Measurements from ENCODE around the gene PRICKLE4.
"Not testable (repeated sequence)": the region's sequence is repeated elsewhere in the genome, so short reads cannot be mapped to it uniquely, and the experiment has no call there.

PRICKLE4 gene

DNA sequence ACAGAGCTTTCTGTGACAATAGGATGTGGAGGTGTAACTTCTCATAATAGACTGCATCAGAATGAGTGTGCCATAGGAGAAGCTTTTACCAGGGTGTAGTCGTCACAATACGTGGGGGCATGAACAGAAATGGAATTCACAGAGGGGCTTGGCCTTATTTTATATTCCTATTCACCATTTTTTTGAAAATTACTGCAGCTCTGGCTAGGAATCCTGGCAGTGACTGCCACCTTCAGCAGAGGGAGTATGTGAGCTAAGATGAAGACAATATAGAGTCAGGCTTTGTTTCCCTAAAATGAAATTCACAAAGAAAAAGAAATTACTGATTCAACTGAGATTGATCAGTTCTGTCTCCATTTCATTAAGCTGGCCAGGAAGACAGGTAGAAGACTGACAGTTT is 20.8 kb downstream of the PRICKLE4 start:
- DNase-seq = no peak

DNA sequence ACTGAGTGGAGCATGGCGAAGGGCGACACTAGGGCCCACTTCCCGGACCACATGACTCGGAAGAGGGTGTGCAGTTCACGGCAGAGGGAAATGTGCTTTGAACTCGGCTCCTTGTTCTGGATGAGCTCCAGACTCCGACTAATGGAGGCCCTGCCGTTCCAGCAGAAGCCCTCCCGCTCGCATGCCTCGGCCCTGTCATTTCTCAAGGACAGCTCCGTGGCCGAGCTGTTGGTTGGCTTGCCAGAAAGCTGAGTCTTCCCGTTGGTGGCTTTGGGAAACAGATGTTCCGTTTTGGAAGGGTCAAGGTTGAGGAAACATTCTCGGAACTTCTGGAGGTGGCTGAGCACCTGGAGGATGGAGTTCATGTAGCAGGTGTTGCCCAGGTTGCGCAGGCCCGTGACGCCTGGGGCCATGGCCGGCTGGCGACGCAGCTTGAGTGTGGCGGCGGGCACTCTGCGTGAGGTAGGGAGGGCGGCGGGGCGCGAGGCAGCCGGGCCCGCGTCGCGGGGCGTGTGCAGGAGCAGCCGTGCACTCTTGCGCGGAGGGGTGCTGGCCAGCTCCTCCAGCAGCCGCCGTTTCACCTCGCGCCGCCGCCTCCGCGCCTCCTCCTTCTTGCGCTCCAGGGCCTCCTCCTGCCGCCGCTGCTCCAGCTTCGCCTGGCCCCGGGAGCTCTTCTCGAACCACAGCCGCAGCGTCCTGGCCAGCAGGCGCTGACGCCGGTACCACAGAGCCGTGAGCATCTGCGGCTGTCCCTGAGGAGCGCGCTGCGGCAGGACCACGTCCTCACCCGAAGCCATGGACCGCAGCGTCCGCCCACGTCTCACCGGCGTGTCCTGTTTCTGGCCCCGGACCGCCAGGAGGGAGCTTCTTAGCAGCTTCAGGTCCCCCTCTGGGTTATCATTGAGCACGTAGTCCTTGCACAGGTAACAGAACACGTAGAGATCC is 25.5 kb downstream of the PRICKLE4 start:
- no peak for DNase-seq

DNA sequence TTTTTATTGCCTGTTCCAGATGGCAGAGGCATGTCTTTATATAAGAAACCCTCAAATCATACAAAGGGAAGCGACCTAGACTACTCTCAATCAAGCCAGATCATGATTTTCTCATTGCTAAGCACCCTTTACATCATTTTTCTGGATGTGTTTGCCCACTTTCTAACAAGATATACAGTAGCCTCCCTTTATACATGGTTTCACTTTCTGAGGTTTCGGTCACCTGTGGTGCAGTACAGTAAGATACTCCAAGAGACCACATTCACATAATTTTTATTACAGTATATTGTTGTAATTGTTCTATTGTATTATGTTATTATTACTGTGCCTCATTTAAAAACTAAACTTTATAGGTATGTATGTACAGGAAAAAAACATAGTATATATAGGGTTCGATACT is 30.5 kb downstream of the PRICKLE4 start:
- DNase-seq = no peak

DNA sequence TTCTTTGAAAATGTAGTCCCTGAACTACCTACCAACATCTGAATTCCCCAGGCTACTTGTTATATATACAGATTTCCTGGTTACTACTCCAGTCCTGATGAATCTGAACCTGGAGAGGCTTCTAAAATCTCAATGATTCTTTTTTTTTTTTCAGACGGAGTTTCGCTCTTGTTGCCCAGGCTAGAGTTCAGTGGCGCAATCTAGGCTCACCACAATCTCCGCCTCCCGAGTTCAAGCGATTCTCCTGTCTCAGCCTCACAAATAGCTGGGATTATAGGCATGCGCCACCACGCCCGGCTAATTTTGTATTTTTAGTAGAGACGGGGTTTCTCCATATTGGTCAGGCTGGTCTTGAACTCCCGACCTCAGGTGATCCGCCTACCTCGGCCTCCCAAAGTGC is 31.4 kb downstream of the PRICKLE4 start:
- not testable (repeated sequence) for DNase-seq

DNA sequence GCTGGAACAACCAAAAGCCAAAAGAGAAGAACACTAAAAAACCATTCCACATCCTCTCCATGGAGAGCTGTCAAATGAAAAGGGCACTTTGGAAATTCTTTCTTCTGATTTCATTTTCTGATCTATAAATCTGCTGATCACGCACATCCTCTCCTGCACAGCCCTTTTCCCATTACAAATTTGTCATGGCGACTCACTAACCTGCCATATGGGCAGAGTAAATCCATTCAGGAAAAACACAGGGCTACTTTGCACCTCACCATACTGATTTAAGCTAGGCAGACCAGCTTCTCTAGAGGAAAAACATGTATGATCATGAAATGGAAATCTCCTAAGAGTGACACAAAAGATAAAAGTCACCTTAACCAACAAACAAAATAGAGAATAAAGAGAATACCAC is 32.9 kb downstream of the PRICKLE4 start:
- no peak for DNase-seq

DNA sequence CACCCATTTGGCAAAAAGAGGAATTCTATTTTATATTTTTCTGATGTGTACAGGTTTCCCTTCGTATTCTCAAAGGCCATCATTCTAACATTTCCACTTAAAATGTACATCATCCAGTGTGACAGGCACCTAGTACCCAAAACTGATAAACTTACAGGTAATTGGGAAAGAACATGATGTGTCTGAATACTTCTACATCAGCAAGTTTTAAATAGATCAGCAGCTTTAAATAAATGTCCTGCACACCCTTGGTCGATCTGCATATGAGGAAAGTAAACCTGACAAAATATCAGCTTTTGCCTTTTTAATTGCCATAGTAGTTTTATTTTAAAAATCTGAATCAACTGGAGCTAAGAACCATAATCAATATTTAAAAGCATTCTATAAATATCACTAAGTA is 33.4 kb downstream of the PRICKLE4 start:
- no peak for DNase-seq

DNA sequence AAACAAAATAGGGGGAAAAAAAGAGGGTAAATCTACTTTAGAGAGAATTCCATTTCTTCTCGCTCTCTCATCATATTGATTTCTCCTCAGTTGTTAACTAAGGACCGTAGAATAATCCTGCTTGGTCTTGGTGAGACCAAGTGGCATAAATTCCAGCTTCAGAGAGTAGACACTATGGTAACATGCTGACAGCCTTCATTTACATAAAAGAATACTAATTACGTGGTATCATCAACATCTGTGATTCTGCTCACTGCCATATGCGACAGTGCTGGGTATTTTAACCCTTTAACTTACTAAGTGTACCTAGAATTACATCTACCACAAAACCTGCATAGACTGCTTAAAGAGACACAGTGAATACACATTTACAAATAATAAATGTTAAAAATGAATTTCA is 34.0 kb downstream of the PRICKLE4 start:
- DNase-seq = no peak

DNA sequence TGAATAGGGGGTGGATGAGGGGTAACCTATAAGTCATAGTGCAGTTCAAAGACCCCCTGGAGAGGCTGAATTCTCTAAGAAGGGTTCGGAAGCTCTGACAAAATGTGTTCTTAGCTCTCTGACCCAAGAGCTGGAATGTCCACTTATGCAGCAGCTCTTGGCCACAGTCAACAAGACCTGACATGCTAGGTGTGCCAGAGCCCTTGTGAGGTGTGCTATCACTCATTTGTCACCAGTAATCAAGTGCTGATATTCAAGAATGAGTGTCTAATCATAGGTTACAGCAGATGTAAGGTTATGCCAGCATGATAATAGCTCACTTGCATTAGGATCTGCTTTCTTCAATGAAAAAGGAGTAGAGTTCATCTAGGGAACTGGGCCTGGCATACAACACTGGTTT is 35.0 kb downstream of the PRICKLE4 start:
- DNase-seq = no peak

DNA sequence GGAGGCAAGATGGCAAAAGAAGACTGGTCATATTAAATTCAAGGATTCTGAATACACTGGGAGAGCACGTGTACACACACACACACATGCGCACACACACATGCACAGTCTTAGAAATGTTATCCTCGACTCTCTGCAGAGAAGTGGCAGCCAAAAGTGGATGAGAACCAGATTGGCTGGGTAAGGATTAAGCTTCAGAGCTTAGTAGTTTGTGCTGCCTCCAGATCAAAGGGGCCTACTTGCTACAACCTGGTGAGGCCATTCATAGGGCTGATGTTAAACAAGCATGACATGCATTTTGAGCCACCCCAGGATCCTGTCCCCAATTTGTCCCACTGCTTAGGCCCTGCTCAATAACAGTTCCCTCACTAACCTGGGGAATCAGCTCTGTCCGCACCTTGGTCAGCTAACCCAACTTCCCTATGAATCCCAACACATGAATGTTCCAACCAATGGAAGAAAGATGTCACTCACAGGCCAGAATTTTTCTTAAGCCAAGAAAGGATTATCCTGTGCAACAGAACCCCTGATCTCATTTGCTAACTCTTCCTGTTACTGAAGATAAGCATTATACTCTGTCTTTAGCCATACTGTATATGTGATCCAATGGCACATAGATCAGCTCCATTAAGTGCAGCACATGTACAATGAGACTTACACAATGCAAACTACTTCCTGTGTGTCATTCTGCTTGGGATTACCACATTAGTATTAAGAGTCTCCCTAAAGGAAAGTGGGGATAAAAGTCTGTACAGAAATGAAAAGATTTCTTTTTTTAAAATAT is 37.9 kb downstream of the PRICKLE4 start:
- no peak for DNase-seq

DNA sequence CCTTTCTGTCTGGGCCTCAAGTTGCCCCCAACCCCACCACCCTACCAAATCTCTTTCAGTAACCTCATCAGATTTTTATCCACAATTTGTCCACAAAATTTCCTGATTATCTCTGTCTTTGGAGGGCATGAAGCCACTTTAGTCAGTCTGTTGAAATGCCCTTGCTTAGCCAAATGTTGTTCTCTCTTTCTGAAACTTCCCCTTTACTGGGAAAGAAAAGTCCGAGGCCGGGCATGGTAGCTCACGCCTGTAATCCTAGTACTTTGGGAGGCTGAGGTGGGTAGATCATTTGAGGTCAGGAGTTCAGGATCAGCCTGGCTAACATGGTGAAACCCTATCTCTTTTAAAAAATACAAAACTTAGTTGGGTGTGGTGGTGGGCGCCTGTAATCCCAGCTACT is 40.7 kb downstream of the PRICKLE4 start:
- no peak for DNase-seq

DNA sequence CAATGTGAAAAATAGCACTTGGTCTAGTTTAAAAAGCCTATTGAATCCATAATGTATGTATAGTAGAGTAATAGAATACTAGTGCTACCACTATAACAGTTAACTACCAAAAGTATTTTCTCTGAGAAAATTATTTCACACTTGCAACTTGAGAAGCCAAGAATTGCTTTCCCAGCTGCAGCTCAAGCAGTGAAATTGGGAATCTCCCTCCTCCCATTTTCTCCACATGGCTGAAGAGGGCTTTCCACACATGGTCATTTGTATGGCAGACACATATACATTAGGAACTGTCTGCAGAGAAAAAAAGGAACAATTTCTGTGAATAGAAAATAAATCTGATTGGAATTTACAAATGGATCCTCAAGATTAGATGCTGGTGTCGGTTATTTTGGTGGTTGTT is 41.4 kb downstream of the PRICKLE4 start:
- no peak for DNase-seq

DNA sequence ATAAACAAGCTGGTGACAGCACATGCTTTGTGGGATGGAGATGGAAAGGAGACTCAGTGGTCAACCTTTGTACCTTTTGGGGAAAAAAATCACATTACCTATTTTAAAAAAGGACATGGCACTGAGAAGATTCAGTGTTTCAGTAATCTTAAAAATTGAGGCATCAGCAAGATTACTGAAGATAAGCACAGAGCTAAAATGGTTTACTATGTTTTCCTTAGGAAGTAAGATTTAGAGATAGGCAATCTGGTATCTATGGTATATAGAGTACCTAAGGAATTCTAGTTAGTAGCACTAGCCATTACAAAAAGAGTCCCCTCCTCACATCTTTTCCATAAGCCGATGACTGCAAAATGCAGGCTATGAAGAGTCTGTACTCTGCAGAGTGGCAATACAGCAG is 42.6 kb downstream of the PRICKLE4 start:
- DNase-seq = no peak

DNA sequence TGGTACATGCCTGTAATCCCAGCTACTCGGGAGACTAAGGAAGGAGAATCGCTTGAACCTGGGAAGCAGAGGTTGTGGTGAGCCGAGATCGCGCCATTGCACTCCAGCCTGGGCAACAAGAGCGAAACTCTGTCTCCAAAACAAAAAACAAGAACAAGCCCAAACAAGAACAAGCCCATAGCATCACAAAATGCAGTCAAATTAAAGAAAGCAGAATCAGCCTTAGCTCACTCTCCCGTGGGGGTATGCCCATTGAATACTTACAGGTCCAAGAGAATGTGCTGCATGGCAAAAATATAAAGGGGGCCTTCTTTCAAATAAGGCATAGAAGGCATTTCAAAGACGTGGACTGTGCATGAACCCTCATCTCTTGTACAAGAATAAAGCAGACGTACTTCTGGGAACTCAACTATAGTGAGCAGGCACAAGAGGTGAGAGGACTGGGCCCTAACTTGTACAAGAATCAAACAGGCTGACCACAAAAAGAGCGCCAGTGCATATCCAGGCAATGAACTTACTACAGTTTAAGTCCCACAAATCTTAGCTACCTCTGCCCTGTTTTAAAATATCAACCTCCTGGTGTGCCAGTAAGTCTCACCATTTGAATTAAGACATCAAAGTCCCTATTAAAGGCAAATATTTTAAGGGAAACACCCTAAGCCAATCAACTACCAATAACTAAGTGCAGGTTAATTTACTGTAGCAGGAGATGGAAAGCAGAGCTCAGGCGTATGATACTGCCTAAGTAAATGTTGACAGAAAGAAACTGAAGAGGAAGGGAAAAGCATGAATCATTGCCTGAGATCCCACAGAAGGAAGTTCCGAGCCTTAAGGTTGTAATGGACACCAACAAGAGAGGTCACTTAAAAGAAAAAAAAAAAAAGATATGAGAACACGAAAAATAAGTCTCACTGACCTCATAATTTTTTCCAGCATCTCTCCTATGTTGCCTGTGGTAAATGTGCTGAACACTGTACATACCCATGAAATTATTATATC is 44.3 kb downstream of the PRICKLE4 start:
- no peak for DNase-seq

DNA sequence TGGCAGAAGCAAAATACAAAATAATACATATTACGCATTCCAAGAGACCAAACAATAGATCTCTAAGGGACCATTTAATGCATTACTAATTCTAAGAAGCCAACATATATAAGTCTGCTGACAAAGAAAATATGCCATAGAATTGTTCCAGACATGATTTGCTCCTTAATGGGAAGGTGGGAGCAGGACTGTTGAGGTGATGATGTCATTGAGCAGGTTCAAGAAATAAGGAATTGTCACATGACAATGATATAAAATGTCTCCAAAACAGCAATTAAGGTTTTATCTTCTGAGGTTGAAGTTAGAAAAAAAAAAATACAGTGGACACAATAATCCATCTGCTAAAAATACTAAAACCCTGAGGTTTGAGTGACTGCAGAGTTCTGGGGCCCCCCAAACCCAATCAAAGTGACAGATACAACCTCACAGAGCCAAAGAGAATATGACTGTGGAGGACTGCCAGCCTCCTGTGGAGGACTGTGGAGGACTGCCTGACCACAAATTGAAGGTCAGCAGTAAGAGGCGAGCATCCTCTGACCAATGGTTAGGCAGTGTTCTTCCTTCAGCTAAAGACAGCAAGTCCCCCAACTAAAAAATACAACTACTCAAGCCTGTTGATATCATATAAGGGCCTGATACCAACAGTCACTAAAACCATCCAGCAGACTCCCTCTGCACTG is 45.9 kb downstream of the PRICKLE4 start:
- no peak for DNase-seq

DNA sequence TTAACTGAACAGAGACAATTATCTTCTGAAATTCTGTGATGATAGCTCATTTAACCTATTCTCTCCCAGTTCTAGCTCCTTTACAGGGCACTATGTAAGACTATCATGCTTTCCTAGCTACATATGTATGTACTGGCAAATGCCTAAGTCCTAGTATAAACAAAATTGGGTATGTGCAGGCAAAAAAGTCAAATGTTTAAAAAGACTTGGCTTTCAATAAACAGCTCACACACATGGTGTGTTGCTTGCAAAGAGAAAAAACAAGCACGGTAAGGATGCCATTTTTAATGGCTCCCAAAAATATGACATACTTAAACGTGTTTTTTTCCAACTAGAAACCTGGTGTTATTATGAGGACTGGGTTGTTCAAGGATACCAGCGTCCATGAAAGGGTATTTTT is 51.7 kb downstream of the PRICKLE4 start:
- DNase-seq = no peak

DNA sequence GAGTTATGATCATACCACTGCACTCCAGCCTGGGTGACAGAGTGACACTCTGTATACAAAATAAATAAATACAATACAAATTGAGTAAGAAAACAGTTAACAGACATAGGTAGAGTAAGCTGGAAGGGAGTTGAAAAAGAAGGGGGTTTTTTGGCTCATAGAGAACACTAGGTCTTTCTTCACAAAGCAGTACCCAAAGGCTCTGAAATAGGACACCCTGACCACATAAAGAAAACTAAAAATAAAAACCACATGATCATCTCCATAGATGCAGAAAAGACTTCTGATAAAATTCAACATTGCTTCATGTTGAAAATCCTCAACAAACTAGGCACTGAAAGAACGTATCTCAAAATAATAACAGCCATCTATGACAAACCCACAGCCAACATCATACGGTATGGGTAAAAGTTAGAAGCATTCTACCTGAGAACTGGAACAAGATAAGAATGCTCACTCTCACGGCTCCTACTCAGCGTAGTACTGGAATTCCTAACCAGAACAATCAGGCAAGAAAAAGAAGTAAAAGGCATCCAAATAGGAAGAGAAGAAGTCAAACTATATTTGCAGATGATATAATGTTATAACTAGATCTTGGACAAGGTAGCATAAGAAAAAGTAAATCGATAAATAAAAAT is 55.6 kb downstream of the PRICKLE4 start:
- DNase-seq = no peak

DNA sequence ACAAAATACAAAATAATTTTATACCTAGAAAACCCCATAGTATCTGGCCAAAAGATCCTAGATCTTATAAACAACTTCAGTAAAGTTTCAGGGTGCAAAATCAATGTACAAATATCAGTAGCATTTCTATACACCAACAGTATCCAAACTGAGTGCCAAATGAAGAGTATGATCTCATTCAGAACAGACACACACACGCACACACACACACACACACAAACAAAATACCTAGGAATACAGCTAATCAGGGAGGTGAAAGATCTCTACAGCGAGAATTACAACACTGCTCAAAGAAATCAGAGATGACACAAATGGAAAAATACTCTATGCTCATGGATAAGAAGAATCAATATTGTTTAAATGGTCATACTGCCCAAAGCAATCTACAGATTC is 56.1 kb downstream of the PRICKLE4 start:
- no peak for DNase-seq

All from activated effector memory CD4-positive, alpha-beta T cell treated with anti-CD3 and anti-CD28 coated beads, Interleukin-2, amount 50 U/mL, for 16 hours (primary cell).